ENCODE data around the gene CAMK1. TPM values are rescaled to one million over a fixed set of nuclear protein-coding genes. Genes with fewer than 3 reads are reported as not detected.
A peak's percentile ranks its signal among the peaks of the same experiment; 100 is the strongest.

CAMK1 gene
- total RNA-seq, 1 experiment from 2014 or later: 19.7 TPM

- CTCF ChIA-PET: no interaction called here
- no peak for TF ChIP-seq ZBTB33 (IDR thresholded peaks at IDR 0.05; ENCODE audit: extremely low read depth, insufficient replicate concordance, low read length)
- no peak for TF ChIP-seq ZNF274 (IDR thresholded peaks at IDR 0.05; ENCODE audit: low read depth, low read length)
- TF ChIP-seq SRF (IDR thresholded peaks at IDR 0.05; ENCODE audit: low read depth): no peak
- no peak for TF ChIP-seq JUND (IDR thresholded peaks at IDR 0.05)
- TF ChIP-seq EZH2 (IDR thresholded peaks at IDR 0.05): no peak
- peak; percentile 35; the same call in 1 of the 2 replicates for TF ChIP-seq RAD21 (IDR thresholded peaks at IDR 0.05; ENCODE audit: low read depth)
- TF ChIP-seq CTCF (IDR thresholded peaks at IDR 0.05 in 2 of 3, conservative IDR thresholded peaks at IDR 0.05 in 1 of 3; ENCODE audit: borderline replicate concordance in 1 of 3, insufficient read depth in 1 of 3, low read depth in 2 of 3, low read length in 2 of 3): peak; percentile 13 to 49 (median 48); a peak in 4 of 6 replicates
- no peak for TF ChIP-seq CBX3 (IDR thresholded peaks at IDR 0.05; ENCODE audit: low read depth)
- Histone ChIP-seq H2AFZ (ENCODE audit: low read depth, low read length, poor library complexity, severe bottlenecking) (no peak overlapping the region), H3K4me3 (replicated peaks in 1 of 2; ENCODE audit: low read depth in 1 of 2, low read length in 2 of 2) (no peak overlapping the region), H3K27ac (ENCODE audit: low read depth, low read length) (no peak overlapping the region), H3K9ac (ENCODE audit: low read length) (no peak overlapping the region), H3K36me3 (ENCODE audit: control insufficient read depth in 1 of 2, insufficient read depth in 2 of 2, low read length in 2 of 2) (peaks cover 61 to 70% of the 10 kb centered on the region in 2 experiments), H3K9me2 (ENCODE audit: insufficient read depth) (no peaks in the 10 kb centered on the region), H3K4me1 (ENCODE audit: control insufficient read depth in 1 of 2, insufficient read depth in 2 of 2, low read length in 2 of 2) (no peaks in the 10 kb centered on the region), H3K27me3 (ENCODE audit: insufficient read depth, low read length) (no peaks in the 10 kb centered on the region), H3K4me2 (ENCODE audit: low read length) (no peak overlapping the region), H3K9me3 (ENCODE audit: control insufficient read depth in 1 of 2, insufficient read depth in 1 of 2, low read depth in 1 of 2, low read length in 2 of 2) (no peaks in the 10 kb centered on the region), H3K79me2 (ENCODE audit: insufficient read depth, low read length) (peaks cover 39% of the 10 kb centered on the region), H4K20me1 (ENCODE audit: insufficient read depth) (no peaks in the 10 kb centered on the region)
- ATAC-seq (peak; percentile 78), DNase-seq (ENCODE audit: low read depth, low spot score) (no peak)
- no TSS peak for BruUV-seq (replicated peaks)
- RAD21 ChIA-PET (ENCODE audit: low non-redundant PET in 1 of 2, low total read pairs in 2 of 2, uncharacterized antibody in 2 of 2, unreplicated experiment in 2 of 2): no interaction called here
- intact Hi-C loops (cut with micrococcal nuclease): loop anchor here (10.0 kb wide), 1 partner anchor 296 kb away; no protein-coding TSS in a partner anchor
- POLR2A ChIA-PET: no interaction called here
Measured at GRCh38 chr3:9800529-9800928, 30.8 kb upstream of the CAMK1 start.
